ENCODE results near the gene VPS26C.

VPS26C gene

DNA sequence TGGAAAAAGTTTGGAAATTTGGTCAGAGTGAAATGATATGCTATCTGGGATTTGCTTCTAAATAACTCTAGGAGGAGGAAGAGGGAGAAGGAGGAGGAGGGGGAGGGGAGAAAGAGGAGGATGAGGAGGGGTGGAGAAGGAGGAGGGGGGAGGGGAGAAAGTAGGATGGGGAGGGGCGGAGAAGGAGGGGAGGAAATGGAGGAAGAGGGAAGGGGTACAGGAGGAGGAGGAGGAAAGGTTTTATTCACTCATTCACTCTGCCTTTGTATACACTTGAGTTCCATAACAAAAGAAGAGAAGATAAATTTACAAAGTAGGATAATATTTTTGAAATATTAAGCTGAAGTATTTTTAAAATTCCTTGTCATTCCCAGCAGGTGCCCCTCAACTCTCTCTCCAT lies 6.3 kb upstream of the VPS26C start:
- Mint-ChIP-seq H3K36me3 (peaks cover 2% of the 10 kb centered on the region), H3K9me3 (ENCODE audit: low read depth) (no peaks in the 10 kb centered on the region), H3K27me3 (no peaks in the 10 kb centered on the region), H3K4me1 (ENCODE audit: low read depth) (peaks cover 3% of the 10 kb centered on the region), H3K4me3 (no peak overlapping the region), H3K27ac (no peak overlapping the region)

- H3K36me3 Mint-ChIP-seq, result peaks cover 2% of the 10 kb centered on the region
- no peaks in the 10 kb centered on the region for H3K27me3 Mint-ChIP-seq
- H3K9me3 Mint-ChIP-seq (ENCODE audit: low read depth), result no peaks in the 10 kb centered on the region
Measured at GRCh38 chr21:37272897-37273296, 5.8 kb upstream of the VPS26C start.

GRCh38 chr21:37270576-37271365 lies 3.6 kb upstream of the VPS26C start:
- Mint-ChIP-seq H3K9me3 (ENCODE audit: low read depth) (no peaks in the 10 kb centered on the region), H3K27ac (no peak overlapping the region), H3K36me3 (peaks cover 2% of the 10 kb centered on the region), H3K4me1 (ENCODE audit: low read depth) (peaks cover 15% of the 10 kb centered on the region), H3K4me3 (no peak overlapping the region), H3K27me3 (no peaks in the 10 kb centered on the region)

More at GRCh38 chr21:37272897-37273296, 5.8 kb upstream of the VPS26C start:
- Mint-ChIP-seq H3K4me3 (no peak overlapping the region), H3K4me1 (ENCODE audit: low read depth) (peaks cover 6% of the 10 kb centered on the region), H3K27ac (no peak overlapping the region)

DNA sequence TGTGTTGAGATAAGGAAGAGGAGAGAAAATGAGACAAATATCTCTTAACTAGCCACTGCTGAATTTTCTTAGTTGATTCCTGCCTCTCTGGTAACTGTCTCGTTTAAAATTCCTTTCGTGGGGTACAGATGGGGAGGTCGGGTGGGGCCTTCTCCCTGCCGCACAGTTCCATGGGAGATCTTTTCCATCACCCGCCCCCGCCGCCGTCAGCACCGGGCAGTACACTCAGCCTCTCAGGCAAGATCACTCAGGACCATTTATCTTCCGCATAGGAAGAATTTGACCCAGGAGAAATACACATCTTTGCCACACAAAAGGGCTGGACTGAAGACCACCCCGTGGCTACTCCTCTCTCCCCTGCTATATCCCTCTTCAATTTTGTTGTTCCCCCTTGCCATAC lies 2.3 kb upstream of the VPS26C start:
- Mint-ChIP-seq H3K27me3 (no peaks in the 10 kb centered on the region), H3K4me3 (peak overlapping the region; percentile 94), H3K27ac (peak overlapping the region; percentile 70), H3K9me3 (ENCODE audit: low read depth) (no peaks in the 10 kb centered on the region), H3K4me1 (ENCODE audit: low read depth) (peaks cover 25% of the 10 kb centered on the region), H3K36me3 (peaks cover 2% of the 10 kb centered on the region)

DNA sequence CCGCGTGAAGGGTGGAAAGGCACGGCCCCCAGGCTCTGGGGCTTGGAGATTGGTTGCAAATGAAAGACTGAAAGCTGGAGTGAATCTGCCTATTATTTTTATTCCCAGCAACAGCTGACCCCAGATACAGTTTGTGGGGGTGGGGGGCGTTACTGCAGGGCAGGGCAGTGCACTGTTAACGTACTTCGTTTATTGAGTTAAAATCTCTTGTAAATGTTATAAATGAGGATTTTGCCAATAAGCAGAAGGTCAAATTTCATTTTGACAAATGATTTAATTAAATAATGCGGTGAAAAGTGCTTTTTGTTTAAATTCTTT lies 1.0 kb upstream of the VPS26C start:
- Mint-ChIP-seq H3K4me1 (ENCODE audit: low read depth) (peaks cover 37% of the 10 kb centered on the region), H3K4me3 (peak overlapping the region; percentile 94), H3K36me3 (peaks cover 2% of the 10 kb centered on the region), H3K27me3 (no peaks in the 10 kb centered on the region), H3K9me3 (ENCODE audit: low read depth) (no peaks in the 10 kb centered on the region), H3K27ac (peak overlapping the region; percentile 96)

DNA sequence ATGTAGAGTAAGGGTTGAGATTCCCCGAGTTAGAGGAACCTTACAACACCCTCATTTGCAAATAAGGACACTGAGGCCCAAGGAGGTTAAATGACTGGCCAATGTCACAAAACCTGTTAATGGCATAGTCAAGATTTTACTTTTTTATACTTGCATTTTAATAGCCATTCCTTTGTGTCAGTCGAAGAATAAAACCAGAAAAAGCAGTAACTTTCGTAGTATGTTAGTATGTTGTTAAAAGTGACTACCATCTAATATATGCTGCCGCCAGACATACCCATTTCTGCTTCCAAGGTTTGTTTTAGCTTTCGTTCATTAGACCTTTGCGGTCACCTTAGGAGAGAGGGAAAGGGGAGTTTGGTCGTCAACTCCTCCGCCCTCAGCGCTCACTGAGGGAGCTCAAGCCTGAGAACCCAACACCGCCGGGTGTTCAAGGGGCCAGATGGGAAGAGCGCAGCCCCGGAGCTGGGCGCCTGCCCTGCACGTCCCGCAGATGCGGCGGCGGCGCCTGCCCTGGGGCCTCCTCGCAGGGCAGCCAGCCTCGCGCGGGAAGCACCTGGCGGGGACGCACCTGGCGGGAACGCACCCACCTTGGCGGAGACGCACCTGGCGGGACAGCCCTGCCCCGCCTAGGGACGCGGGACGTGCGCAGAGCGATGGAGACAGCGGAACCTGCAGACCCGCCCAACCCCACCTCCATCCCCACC lies 466 bp downstream of the VPS26C start:
- peak overlapping the region; percentile 94 for H3K27ac Mint-ChIP-seq
- peaks cover 2% of the 10 kb centered on the region for H3K36me3 Mint-ChIP-seq

GRCh38 chr21:37264808-37265207 lies 2.3 kb downstream of the VPS26C start:
- H3K27ac Mint-ChIP-seq, result no peak overlapping the region
- peaks cover 41% of the 10 kb centered on the region for H3K4me1 Mint-ChIP-seq (ENCODE audit: low read depth)
- no peaks in the 10 kb centered on the region for H3K9me3 Mint-ChIP-seq (ENCODE audit: low read depth)
- no peaks in the 10 kb centered on the region for H3K27me3 Mint-ChIP-seq
- peak overlapping the region; percentile 57 for H3K4me3 Mint-ChIP-seq
- no peaks in the 10 kb centered on the region for H3K36me3 Mint-ChIP-seq

More for the DNA sequence above, 466 bp downstream of the VPS26C start:
- H3K27me3 Mint-ChIP-seq, result no peaks in the 10 kb centered on the region
- H3K4me1 Mint-ChIP-seq (ENCODE audit: low read depth), result peaks cover 38% of the 10 kb centered on the region
- H3K4me3 Mint-ChIP-seq, result peak overlapping the region; percentile 94
- no peaks in the 10 kb centered on the region for H3K9me3 Mint-ChIP-seq (ENCODE audit: low read depth)

GRCh38 chr21:37263827-37264600 lies 3.1 kb downstream of the VPS26C start:
- H3K27me3 Mint-ChIP-seq, result no peaks in the 10 kb centered on the region
- no peaks in the 10 kb centered on the region for H3K36me3 Mint-ChIP-seq
- peak overlapping the region; percentile 22 for H3K27ac Mint-ChIP-seq
- H3K9me3 Mint-ChIP-seq (ENCODE audit: low read depth), result no peaks in the 10 kb centered on the region
- H3K4me1 Mint-ChIP-seq (ENCODE audit: low read depth), result peaks cover 41% of the 10 kb centered on the region
- no peak overlapping the region for H3K4me3 Mint-ChIP-seq

DNA sequence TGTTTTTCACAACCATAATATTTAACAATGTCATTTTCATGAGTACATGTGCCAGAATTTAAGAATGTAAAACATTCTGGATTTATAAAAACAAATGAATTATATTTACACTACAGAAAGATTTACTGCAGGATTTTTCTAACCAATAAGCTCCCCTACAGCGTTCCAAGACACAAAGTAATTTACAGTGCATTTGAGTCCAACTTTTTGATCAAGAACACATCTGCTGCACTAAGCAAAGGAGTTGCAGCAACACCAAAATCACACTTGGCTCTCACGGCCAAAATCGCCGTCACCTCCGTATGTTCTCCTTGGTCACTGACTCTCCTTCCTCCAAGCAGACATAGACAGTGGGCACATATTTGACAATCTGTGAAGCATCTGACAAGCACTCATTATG lies 7.7 kb downstream of the VPS26C start:
- H3K27me3 Mint-ChIP-seq, result no peaks in the 10 kb centered on the region
- no peak overlapping the region for H3K4me3 Mint-ChIP-seq
- H3K4me1 Mint-ChIP-seq (ENCODE audit: low read depth), result peaks cover 39% of the 10 kb centered on the region
- H3K27ac Mint-ChIP-seq, result no peak overlapping the region
- no peaks in the 10 kb centered on the region for H3K36me3 Mint-ChIP-seq
- H3K9me3 Mint-ChIP-seq (ENCODE audit: low read depth), result no peaks in the 10 kb centered on the region

GRCh38 chr21:37257967-37258877 lies 8.9 kb downstream of the VPS26C start:
- H3K36me3 Mint-ChIP-seq, result no peaks in the 10 kb centered on the region
- no peaks in the 10 kb centered on the region for H3K9me3 Mint-ChIP-seq (ENCODE audit: low read depth)
- peaks cover 35% of the 10 kb centered on the region for H3K4me1 Mint-ChIP-seq (ENCODE audit: low read depth)
- peak overlapping the region; percentile 88 for H3K4me3 Mint-ChIP-seq
- no peaks in the 10 kb centered on the region for H3K27me3 Mint-ChIP-seq
- peak overlapping the region; percentile 95 for H3K27ac Mint-ChIP-seq

GRCh38 chr21:37257511-37257966 lies 9.6 kb downstream of the VPS26C start:
- no peaks in the 10 kb centered on the region for H3K27me3 Mint-ChIP-seq
- no peaks in the 10 kb centered on the region for H3K9me3 Mint-ChIP-seq (ENCODE audit: low read depth)
- peaks cover 40% of the 10 kb centered on the region for H3K4me1 Mint-ChIP-seq (ENCODE audit: low read depth)
- peak overlapping the region; percentile 88 for H3K4me3 Mint-ChIP-seq
- H3K36me3 Mint-ChIP-seq, result no peaks in the 10 kb centered on the region
- peak overlapping the region; percentile 95 for H3K27ac Mint-ChIP-seq

- no peak overlapping the region for H3K4me3 Mint-ChIP-seq
- H3K27me3 Mint-ChIP-seq, result no peaks in the 10 kb centered on the region
- H3K36me3 Mint-ChIP-seq, result no peaks in the 10 kb centered on the region
- peaks cover 59% of the 10 kb centered on the region for H3K4me1 Mint-ChIP-seq (ENCODE audit: low read depth)
- no peaks in the 10 kb centered on the region for H3K9me3 Mint-ChIP-seq (ENCODE audit: low read depth)
- H3K27ac Mint-ChIP-seq, result no peak overlapping the region
Measured at GRCh38 chr21:37253991-37254390, 13.1 kb downstream of the VPS26C start.

DNA sequence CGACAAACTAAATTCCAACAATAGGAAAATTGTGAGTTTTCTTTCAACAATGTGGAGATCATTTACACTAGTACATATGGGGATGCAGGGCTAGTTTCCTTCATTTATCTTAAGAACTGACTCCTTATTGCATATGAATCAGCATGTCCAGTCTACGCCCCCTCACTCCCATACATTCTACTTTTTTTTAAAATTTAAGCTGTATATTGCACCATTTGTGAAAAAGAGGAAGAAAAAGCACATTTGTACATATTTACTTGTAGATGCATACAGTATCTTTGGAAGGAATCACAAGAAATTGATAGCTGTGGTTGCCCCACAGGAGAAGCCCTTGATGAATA lies 15.9 kb downstream of the VPS26C start:
- H3K27me3 Mint-ChIP-seq, result no peaks in the 10 kb centered on the region
- no peak overlapping the region for H3K27ac Mint-ChIP-seq
- no peak overlapping the region for H3K4me3 Mint-ChIP-seq
- no peaks in the 10 kb centered on the region for H3K36me3 Mint-ChIP-seq
- peaks cover 59% of the 10 kb centered on the region for H3K4me1 Mint-ChIP-seq (ENCODE audit: low read depth)
- no peaks in the 10 kb centered on the region for H3K9me3 Mint-ChIP-seq (ENCODE audit: low read depth)

GRCh38 chr21:37249112-37249904 lies 17.8 kb downstream of the VPS26C start:
- H3K27ac Mint-ChIP-seq, result no peak overlapping the region
- no peaks in the 10 kb centered on the region for H3K27me3 Mint-ChIP-seq
- H3K9me3 Mint-ChIP-seq (ENCODE audit: low read depth), result no peaks in the 10 kb centered on the region
- H3K4me3 Mint-ChIP-seq, result no peak overlapping the region
- H3K36me3 Mint-ChIP-seq, result peaks cover 3% of the 10 kb centered on the region
- H3K4me1 Mint-ChIP-seq (ENCODE audit: low read depth), result peaks cover 72% of the 10 kb centered on the region
